Testis (tissue), 2 donors: ENCODE results near the gene OR1L8.

Source experiments
- POLR2A ChIP-seq: fragments of 450-650 bp; IDR thresholded peaks from one replicate; pipeline ENCODE4 v1.6.1; 2017; ENCODE audit warnings: antibody characterized with exemption, mild to moderate bottlenecking, moderate library complexity
- TF ChIP-seq, protein P1 (sequence below), 3 experiments: fragments of 450-650 bp in 2 of 3; fragments of 200-600 bp in 1 of 3; sonication (generic) in 1 of 3; IDR thresholded peaks; one replicate each; pipeline ENCODE4 v1.5.1; 2016 to 2019; ENCODE audit warnings: antibody characterized with exemption in 3 of 3, mild to moderate bottlenecking in 2 of 3, moderate library complexity in 1 of 3

DNA sequence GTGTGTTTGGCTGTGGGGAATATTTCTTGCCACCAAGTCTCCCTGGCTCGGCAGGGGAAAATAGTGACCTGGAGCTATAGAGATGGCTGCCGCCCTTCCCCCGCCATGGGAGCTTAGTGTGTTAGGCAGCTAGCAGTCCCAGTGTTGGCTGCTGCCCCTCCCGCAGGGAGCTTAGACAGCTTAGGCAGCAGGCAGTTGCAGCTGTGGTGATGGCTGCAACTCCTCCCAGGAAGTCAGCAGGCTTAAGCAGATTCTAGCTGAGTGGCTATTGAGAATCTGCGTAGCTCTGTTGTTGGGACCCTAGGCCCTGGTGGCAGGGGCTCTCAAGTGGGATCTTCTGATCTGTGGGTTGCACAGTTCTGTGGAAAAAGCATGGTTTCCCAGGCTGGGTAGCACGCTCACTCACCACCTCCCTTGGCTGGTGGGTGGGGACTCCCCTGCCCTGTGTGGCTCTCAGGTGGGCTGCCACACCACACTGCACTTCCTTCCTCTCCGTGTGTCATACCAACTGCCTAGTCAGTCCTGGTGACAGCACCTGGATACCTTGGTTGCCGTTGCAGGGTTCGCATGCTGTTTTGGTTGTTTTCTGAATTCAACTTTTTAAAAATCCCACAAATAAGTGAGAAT is 20.9 kb downstream of the OR1L8 start:
- TF ChIP-seq, protein P1, sequence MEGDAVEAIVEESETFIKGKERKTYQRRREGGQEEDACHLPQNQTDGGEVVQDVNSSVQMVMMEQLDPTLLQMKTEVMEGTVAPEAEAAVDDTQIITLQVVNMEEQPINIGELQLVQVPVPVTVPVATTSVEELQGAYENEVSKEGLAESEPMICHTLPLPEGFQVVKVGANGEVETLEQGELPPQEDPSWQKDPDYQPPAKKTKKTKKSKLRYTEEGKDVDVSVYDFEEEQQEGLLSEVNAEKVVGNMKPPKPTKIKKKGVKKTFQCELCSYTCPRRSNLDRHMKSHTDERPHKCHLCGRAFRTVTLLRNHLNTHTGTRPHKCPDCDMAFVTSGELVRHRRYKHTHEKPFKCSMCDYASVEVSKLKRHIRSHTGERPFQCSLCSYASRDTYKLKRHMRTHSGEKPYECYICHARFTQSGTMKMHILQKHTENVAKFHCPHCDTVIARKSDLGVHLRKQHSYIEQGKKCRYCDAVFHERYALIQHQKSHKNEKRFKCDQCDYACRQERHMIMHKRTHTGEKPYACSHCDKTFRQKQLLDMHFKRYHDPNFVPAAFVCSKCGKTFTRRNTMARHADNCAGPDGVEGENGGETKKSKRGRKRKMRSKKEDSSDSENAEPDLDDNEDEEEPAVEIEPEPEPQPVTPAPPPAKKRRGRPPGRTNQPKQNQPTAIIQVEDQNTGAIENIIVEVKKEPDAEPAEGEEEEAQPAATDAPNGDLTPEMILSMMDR (IDR thresholded peaks at IDR 0.05) = no peak
- TF ChIP-seq POLR2A = no peak
